Coronary artery (tissue), 2 donors: ENCODE measurements around the gene LRSAM1.

Experiments
- DNase-seq: peaks from one replicate; pipeline ENCODE4 v3.0.0-alpha.2; 2017; ENCODE audit warnings: low spot score
- H3K27ac ChIP-seq, 2 donors: fragments of 200-600 bp; sonication (generic); one replicate each; pipeline ENCODE4 v1.5.1; 2016 to 2019
- H3K4me3 ChIP-seq: fragments of 200-600 bp; sonication (generic); 2 replicates; pipeline ENCODE4 v1.5.1; 2016; ENCODE audit warnings: mild to moderate bottlenecking, moderate library complexity
- TF ChIP-seq, protein P1 (sequence below): fragments of 200-600 bp; sonication (generic); IDR thresholded peaks from one replicate; pipeline ENCODE4 v1.5.1; 2019; ENCODE audit warnings: antibody characterized with exemption

The LRSAM1 gene

DNA sequence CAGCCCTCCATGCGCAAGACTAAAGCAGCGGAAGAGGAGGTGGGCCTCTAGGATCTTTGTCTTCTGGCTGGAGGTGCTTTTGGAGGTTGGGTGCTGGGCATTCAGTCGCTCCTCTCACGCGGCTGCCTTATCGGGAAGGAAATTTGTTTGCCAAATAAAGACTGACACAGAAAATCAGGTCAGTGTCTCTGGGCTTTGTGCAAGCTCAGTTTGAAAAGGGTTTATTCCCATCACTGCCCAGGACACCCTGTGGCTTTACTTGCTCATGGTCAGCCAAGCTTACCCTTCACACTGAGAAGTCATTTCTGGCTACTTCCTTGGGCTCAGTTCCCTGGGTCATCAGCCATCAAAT lies 43.8 kb upstream of the LRSAM1 start:
- no peak overlapping the region for H3K4me3 ChIP-seq
- DNase-seq = no peak
- H3K27ac ChIP-seq = no peak overlapping the region
- TF ChIP-seq, protein P1, sequence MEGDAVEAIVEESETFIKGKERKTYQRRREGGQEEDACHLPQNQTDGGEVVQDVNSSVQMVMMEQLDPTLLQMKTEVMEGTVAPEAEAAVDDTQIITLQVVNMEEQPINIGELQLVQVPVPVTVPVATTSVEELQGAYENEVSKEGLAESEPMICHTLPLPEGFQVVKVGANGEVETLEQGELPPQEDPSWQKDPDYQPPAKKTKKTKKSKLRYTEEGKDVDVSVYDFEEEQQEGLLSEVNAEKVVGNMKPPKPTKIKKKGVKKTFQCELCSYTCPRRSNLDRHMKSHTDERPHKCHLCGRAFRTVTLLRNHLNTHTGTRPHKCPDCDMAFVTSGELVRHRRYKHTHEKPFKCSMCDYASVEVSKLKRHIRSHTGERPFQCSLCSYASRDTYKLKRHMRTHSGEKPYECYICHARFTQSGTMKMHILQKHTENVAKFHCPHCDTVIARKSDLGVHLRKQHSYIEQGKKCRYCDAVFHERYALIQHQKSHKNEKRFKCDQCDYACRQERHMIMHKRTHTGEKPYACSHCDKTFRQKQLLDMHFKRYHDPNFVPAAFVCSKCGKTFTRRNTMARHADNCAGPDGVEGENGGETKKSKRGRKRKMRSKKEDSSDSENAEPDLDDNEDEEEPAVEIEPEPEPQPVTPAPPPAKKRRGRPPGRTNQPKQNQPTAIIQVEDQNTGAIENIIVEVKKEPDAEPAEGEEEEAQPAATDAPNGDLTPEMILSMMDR = no peak

DNA sequence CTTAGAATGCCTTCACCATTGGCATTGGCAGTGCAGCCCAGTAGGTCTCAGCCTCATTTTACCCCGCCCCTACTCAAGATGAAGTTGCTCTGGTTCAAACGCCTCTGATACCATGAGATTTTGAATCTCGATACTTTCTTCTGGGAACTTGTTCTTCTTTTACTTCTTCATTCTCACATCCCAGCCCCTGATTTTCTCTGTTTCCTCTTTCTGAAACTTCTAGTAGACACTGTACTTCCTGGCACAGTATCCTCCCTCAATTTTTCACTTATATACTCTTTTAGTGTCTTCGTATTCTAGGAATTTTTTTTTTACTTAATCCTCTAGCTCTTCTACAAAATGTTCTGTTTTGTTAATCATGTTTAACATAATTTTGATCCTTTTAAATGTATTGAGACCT lies 40.2 kb upstream of the LRSAM1 start:
- no peak for DNase-seq
- H3K4me3 ChIP-seq = no peak overlapping the region
- TF ChIP-seq, protein P1 = no peak
- H3K27ac ChIP-seq = peak overlapping the region in 1 of 2 donors; percentile 62

DNA sequence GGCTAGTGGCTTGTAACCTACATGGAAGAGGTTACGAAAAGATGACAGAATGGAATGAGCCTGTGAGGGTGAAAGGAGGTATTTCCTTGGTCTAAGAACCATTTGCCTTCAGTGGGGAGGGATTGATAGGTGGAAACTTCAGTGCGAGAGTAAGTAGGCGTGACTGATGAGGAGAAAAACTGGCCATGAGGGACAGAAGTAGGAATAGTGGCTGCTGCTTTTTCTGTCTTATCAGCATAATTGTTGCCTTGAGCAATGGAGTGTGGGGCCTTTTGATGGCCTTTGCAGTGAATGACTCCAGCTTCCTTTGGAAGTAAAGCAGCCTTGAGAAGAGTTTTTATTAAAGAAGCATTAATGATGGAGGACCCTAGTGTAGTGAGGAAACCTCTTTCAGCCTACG lies 36.2 kb upstream of the LRSAM1 start:
- no peak overlapping the region for H3K4me3 ChIP-seq
- DNase-seq = no peak
- H3K27ac ChIP-seq = no peak overlapping the region
- TF ChIP-seq, protein P1 = no peak

DNA sequence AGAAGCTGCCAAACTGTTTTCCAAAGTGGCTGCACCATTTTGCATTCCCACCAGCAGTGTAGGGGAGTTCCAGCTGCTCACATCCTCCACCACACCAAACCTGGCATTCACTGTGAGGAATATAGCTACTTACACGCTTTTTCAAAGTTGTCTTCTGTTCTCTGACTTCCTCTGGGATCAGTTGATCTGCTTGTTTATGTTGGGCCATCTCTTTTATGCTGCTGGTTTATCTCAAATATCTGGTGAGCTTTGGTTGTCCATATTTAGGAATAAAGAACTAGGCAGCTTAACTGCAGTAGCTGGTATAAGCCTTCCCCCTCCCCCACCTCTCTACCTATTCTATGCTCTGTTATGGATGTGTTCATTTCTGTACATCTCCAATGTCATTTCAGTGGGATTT lies 35.7 kb upstream of the LRSAM1 start:
- TF ChIP-seq, protein P1 = no peak
- no peak overlapping the region for H3K27ac ChIP-seq

DNA sequence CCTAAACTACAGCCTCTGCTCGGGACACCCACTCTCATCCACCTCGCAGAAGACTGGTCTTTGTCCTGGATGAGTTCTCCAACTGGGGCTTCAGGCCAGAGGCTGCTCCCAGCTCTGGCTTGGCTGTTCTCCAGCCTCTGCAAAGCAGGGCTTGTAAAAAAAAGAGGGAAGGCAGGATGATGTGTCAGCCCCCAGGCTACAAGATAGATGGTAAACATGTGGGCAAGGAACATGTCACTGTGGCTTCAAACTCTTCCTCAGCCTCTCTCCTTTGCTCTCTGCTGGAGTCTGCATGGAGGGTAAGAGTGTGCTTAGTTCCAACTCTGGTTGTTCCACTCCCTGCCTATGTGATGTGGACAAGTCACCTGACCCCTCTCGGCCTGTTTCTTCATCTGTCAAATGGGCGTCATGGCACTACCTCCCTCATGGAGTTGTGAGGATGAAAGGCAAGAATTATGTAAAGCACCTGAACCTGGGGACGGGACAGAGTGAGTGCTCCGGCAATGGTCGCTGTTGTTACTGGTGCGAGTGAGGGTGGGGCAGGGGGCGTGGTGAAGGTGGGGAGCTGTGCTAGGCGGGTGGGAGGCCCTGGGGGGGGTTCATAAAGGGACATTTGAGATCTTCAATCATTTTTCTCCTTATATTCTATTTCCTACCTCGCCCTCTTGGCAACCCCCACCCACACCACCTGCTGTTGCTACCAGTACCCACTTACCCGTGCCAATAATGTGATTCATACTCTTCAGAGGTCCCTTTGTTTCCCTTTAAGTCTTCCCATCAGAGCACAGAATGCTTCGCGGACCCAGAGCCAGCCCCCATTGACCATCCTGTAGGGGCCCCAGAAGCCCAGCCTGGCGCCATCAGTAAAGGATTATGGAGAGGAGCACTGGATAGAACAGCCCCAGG lies 33.9 kb upstream of the LRSAM1 start:
- TF ChIP-seq, protein P1 = no peak
- Histone ChIP-seq H3K27ac (no peak overlapping the region), H3K4me3 (no peak overlapping the region)
- no peak for DNase-seq

More for the DNA sequence above, 35.7 kb upstream of the LRSAM1 start:
- H3K4me3 ChIP-seq = no peak overlapping the region
- DNase-seq = no peak

DNA sequence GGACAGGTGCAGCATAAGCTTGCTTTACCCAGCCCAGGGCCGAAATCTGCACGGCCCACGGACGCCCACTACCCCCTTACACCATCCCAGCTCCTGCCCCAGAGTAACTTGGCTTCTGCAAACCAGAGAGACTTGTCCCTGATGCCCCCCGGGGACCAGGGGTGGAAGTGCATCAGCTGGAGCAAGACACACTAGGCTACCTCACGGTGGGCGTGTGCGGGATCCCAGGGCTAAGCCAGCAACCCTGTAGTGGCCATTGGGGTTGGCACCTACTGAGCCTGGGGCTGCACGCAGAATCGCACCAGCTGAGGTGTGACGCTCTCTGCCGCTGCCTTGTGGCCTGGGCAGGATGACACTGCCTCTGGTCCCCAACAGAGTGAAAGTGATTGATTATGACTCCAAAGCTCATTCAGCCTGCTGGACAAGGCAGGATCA lies 33.3 kb upstream of the LRSAM1 start:
- TF ChIP-seq, protein P1 = no peak
- DNase-seq = no peak
- Histone ChIP-seq H3K27ac (no peak overlapping the region), H3K4me3 (no peak overlapping the region)

DNA sequence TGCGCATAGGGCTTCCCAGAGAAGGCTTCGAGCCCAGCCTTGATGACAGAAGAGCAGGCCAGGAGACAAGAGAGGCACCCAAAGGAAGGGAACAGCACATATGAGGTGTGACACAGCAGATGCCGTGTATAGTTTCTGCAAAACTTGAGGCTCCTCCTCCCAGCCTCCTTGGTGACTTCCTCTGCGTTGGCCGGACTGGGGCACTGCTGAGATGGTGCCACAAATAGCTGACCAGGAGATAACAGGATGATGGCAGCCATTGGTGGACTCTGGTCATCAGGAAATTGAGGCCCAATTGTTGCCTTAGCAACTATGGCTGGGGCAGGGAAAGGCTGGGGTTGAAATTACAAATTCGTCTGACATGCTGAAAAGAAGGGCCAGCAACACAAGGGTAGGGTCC lies 32.0 kb upstream of the LRSAM1 start:
- TF ChIP-seq, protein P1 = no peak
- no peak for DNase-seq
- H3K4me3 ChIP-seq = no peak overlapping the region
- no peak overlapping the region for H3K27ac ChIP-seq
